Measurements from ENCODE around the gene LAMB4.

DNA sequence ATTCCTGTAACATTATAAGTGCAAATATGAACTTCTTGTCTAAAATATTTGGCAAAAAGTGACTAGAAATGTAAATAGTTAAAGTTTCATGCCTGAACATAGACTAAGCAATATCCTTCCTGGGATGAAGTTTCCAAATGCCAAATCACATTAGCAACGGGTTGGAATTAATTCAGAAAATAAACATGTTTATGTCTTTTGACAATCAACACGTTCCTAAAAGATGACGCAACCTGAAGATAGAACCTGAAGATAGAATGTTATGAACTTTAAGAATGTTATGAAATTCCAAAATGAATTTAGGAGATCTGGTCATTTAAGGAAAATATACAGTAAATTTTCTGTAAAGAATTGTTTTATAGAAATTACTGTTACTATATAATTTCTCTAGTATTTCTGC, 9.2 kb downstream of the LAMB4 start:
- no peak for TF ChIP-seq POLR2A (IDR thresholded peaks at IDR 0.05)
- TF ChIP-seq, protein P1, sequence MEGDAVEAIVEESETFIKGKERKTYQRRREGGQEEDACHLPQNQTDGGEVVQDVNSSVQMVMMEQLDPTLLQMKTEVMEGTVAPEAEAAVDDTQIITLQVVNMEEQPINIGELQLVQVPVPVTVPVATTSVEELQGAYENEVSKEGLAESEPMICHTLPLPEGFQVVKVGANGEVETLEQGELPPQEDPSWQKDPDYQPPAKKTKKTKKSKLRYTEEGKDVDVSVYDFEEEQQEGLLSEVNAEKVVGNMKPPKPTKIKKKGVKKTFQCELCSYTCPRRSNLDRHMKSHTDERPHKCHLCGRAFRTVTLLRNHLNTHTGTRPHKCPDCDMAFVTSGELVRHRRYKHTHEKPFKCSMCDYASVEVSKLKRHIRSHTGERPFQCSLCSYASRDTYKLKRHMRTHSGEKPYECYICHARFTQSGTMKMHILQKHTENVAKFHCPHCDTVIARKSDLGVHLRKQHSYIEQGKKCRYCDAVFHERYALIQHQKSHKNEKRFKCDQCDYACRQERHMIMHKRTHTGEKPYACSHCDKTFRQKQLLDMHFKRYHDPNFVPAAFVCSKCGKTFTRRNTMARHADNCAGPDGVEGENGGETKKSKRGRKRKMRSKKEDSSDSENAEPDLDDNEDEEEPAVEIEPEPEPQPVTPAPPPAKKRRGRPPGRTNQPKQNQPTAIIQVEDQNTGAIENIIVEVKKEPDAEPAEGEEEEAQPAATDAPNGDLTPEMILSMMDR (IDR thresholded peaks at IDR 0.05) = no peak
